ENCODE data around the gene FAM72D. TPM values are rescaled to one million over a fixed set of nuclear protein-coding genes. Genes with fewer than 3 reads are reported as not detected.
"Not testable (repeated sequence)": the region's sequence is repeated elsewhere in the genome, so short reads cannot be mapped to it uniquely, and the experiment has no call there.

The FAM72D gene
- under 1 TPM in 1 of 3 donors, not detected in 2; 0.39 TPM for total RNA-seq
- 0.18 TPM for total RNA-seq (2013)

DNA sequence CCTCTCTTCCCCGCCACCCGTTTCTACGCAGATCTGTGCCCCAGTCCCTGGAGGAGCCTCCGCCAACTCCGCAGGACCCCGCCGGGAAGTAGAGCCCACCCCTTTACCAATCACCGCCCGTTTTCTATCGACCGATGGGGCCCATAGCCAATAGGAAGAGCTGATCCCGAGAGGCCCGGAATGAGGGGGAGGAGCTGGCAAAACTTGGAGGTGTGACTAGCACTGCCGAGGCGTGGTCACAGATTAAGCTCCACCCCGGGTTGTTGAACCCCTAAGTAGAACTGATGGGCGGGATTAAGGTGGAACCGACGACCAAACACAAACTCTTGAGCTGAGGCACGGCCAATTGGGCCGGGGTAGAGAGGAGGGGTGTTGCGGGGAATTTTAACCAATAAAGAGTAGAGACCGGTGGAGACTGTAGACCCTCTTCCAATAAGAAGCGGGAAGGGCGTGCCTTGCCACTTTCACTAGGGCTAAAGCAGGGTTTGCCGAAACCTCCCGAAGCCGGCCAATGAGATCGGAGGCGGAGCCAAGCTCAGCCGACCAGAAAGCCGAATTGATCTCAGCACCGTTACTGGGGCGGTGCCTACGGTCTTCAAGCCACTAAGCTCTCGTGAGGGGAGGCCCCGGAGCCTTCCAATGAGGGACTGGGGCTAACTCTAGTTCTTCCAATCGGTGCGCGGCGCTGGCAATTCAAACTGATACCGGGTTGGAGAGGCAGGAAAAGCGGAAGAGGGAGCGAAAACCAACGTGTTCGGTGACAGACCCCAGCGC lies at the start of gene FAM72D, which contains the start of gene SRGAP2B:
TSS of gene FAM72D (plus strand) at position 691 of the 774 bp plus-strand sequence. CDS start 874 bp downstream, outside the sequence.
TSS of gene SRGAP2B (minus strand) at position 45 of the 774 bp plus-strand sequence. CDS start 2,427 bp downstream, outside the sequence.
- H3K27ac Mint-ChIP-seq; H3K4me1 ChIP-seq (ENCODE audit: control insufficient read depth, insufficient read depth, low read length); H3K4me1 Mint-ChIP-seq; H3K4me3 Mint-ChIP-seq; H3K27me3 ChIP-seq (ENCODE audit: control insufficient read depth, insufficient read depth, low read length); H3K36me3 Mint-ChIP-seq; H3K27me3 Mint-ChIP-seq (ENCODE audit: low read depth in 2 of 2); H3K36me3 ChIP-seq (ENCODE audit: control insufficient read depth, insufficient read depth, low read length); H3K27ac ChIP-seq (ENCODE audit: low read length); DNase-seq; intact Hi-C loops (cut with micrococcal nuclease); H3K9me3 Mint-ChIP-seq; H3K9me3 ChIP-seq (ENCODE audit: control insufficient read depth, insufficient read depth, low read length): not testable (repeated sequence)
- no CpG with 5 or more reads among the region's 47 CpGs for WGBS (ENCODE audit: insufficient coverage)
- peak; percentile 78 to 92 (median 81) for ATAC-seq
- peak within 1 kb of the TSS; percentile 42 for H3K4me3 ChIP-seq (ENCODE audit: low read length)

DNA sequence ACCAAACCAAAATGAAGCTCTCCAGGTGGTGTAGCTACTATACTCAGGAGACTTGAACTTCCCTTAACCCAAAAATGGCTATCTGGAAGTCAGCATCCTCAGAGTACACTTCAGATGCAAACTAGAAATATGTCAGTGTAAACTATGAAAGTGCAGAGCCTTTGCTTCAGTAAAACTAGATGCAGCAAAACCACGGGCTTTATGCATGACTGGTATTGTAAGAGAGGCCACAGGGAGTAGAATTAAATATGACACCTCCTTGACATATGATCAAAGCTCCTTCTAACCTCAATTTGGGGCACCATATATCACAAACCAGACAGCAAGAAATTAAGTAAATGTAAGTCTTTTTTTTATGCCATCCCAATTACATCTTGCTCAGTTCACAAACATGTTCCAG lies 48.2 kb upstream of the FAM72D start:
- H3K27ac ChIP-seq (ENCODE audit: low read length); H3K4me1 ChIP-seq (ENCODE audit: control insufficient read depth, insufficient read depth, low read length); intact Hi-C loops (cut with micrococcal nuclease); H3K9me3 ChIP-seq (ENCODE audit: control insufficient read depth, insufficient read depth, low read length); ATAC-seq; H3K36me3 ChIP-seq (ENCODE audit: control insufficient read depth, insufficient read depth, low read length); H3K36me3 Mint-ChIP-seq; H3K27ac Mint-ChIP-seq; H3K4me1 Mint-ChIP-seq; H3K27me3 Mint-ChIP-seq (ENCODE audit: low read depth in 2 of 2); DNase-seq; H3K4me3 ChIP-seq (ENCODE audit: low read length); H3K4me3 Mint-ChIP-seq; H3K9me3 Mint-ChIP-seq; H3K27me3 ChIP-seq (ENCODE audit: control insufficient read depth, insufficient read depth, low read length): not testable (repeated sequence)
- no CpG with 5 or more reads among the region's 1 CpG for WGBS (ENCODE audit: insufficient coverage)

DNA sequence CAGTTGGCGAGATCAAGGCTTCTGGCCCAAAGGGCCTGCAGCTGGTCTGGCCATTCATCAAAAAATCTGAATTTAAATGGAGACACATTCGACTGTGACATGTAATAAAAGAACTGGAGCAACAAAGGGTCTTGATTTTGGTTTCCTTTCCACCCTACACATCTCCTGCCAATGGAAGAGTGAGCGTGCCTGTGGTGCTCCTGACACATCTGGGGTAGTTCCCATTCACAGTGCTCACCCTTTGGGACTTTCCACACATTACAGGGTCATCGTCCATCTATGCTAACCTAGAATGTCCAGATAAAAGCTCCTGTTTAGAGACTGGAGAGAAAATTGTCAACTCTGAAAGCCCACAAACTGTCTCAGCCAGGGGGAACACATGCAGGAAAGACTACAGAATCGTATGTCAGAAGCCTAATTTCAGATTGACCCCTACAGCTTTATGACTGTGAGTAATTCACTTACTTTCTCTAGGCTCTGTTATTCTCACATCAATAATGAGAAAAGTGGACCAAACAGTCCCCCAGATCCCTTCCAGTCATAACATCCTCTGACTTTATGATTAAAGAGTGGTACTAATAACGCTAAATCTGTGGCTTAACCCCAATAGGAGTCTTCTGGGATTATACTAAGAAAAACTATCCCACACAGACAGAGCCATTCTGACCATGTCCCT lies 47.5 kb upstream of the FAM72D start:
- H3K27me3 ChIP-seq (ENCODE audit: control insufficient read depth, insufficient read depth, low read length); H3K4me3 ChIP-seq (ENCODE audit: low read length); H3K36me3 Mint-ChIP-seq; H3K4me1 Mint-ChIP-seq; H3K9me3 ChIP-seq (ENCODE audit: control insufficient read depth, insufficient read depth, low read length); intact Hi-C loops (cut with micrococcal nuclease); H3K9me3 Mint-ChIP-seq; H3K4me3 Mint-ChIP-seq; H3K27ac ChIP-seq (ENCODE audit: low read length); H3K4me1 ChIP-seq (ENCODE audit: control insufficient read depth, insufficient read depth, low read length); DNase-seq; ATAC-seq; H3K27ac Mint-ChIP-seq; H3K36me3 ChIP-seq (ENCODE audit: control insufficient read depth, insufficient read depth, low read length); H3K27me3 Mint-ChIP-seq (ENCODE audit: low read depth in 2 of 2): not testable (repeated sequence)
- WGBS (ENCODE audit: insufficient coverage) = no CpG with 5 or more reads among the region's 6 CpGs

DNA sequence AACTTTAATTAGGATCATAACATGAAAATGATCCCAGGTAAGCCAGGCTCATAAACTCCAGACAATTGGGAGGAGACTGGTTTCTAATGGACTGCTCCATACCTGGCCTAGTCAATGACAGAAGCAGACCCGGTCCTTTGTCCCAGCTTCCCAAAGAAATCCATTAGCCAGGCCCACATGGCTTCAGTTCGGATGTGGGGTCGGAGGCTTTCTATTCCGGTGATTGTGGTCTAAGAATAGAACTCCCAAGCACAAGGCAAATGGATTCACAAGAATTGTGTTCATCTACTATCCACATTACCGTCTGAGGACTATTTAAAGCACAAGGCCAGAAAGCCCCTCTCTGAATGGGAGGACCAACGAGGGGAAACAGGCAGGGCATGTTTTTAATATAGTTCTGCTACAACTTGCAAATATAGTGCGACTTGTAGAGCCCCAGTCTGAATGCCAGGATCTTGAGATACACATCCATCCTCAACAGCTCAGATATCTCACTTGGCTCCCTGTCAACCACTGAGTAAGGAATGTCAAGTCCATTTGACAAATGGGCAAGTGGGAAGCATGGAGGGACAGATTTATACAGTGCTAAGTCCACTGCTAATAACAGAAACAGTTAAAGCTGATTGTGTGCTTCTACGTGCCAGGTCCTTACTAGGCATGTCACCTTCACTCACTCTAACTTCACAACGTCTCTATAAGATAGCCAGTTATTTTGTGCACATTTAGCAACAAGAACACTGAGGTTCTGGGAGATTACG lies 43.6 kb upstream of the FAM72D start:
- H3K36me3 ChIP-seq (ENCODE audit: control insufficient read depth, insufficient read depth, low read length); H3K9me3 ChIP-seq (ENCODE audit: control insufficient read depth, insufficient read depth, low read length); ATAC-seq; H3K9me3 Mint-ChIP-seq; DNase-seq; H3K27ac Mint-ChIP-seq; H3K27me3 Mint-ChIP-seq (ENCODE audit: low read depth in 2 of 2); H3K27ac ChIP-seq (ENCODE audit: low read length); H3K36me3 Mint-ChIP-seq; H3K4me1 Mint-ChIP-seq; H3K4me1 ChIP-seq (ENCODE audit: control insufficient read depth, insufficient read depth, low read length); H3K27me3 ChIP-seq (ENCODE audit: control insufficient read depth, insufficient read depth, low read length); H3K4me3 ChIP-seq (ENCODE audit: low read length); H3K4me3 Mint-ChIP-seq; intact Hi-C loops (cut with micrococcal nuclease): not testable (repeated sequence)
- no CpG with 5 or more reads among the region's 10 CpGs for WGBS (ENCODE audit: insufficient coverage)

DNA sequence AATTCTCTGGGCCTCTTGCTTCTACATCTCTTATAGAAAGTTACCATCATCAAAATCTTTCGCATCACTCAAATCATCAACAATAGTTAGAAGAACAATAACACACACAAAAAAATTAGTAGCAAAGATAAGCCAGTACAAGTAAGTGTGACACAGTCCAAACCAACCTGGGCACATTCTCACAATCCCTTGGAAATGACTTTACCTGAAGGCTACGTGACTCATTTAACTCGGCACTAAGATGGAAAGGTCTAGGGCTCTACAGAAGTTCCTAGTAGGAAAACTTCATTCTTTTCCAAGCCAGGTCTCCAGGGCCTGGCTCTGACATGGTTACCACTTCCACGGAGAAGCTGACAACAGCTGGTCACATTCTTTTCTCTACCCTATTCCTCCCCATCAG lies 42.3 kb upstream of the FAM72D start:
- H3K4me1 Mint-ChIP-seq; H3K27ac ChIP-seq (ENCODE audit: low read length); intact Hi-C loops (cut with micrococcal nuclease); H3K27ac Mint-ChIP-seq; H3K36me3 Mint-ChIP-seq; ATAC-seq; H3K4me3 Mint-ChIP-seq; H3K9me3 Mint-ChIP-seq; H3K27me3 Mint-ChIP-seq (ENCODE audit: low read depth in 2 of 2); H3K27me3 ChIP-seq (ENCODE audit: control insufficient read depth, insufficient read depth, low read length); H3K4me3 ChIP-seq (ENCODE audit: low read length); H3K4me1 ChIP-seq (ENCODE audit: control insufficient read depth, insufficient read depth, low read length); H3K9me3 ChIP-seq (ENCODE audit: control insufficient read depth, insufficient read depth, low read length); DNase-seq; H3K36me3 ChIP-seq (ENCODE audit: control insufficient read depth, insufficient read depth, low read length): not testable (repeated sequence)
- WGBS (ENCODE audit: insufficient coverage) = no CpG with 5 or more reads among the region's 4 CpGs

DNA sequence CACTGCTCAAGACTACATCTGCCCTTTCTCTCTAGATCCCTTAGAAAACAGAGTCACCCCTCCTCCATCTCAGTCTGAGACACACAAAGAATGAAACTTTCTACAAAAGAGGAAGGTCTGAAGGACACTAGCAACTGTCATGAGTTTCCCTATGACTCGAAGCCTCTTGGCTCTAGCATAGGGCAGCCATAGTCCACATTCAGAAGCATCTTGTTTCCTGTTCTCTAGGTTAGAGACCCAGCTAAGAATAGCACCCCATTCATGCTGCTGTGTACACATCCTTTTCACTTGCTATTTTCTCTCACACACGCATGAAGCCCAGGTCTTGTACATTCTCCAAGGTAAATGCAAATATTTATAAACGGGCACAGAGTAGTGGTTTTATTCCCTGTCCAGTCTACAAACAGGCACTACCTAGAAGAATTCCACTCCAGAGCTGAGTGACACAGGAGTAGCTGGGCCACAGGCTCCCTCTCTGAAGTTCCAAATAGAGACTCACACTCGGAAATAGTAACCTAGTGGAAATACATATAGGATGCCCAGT lies 40.5 kb upstream of the FAM72D start:
- H3K27ac Mint-ChIP-seq; H3K27ac ChIP-seq (ENCODE audit: low read length); H3K27me3 ChIP-seq (ENCODE audit: control insufficient read depth, insufficient read depth, low read length); DNase-seq; H3K4me1 ChIP-seq (ENCODE audit: control insufficient read depth, insufficient read depth, low read length); H3K9me3 Mint-ChIP-seq; H3K36me3 ChIP-seq (ENCODE audit: control insufficient read depth, insufficient read depth, low read length); intact Hi-C loops (cut with micrococcal nuclease); H3K4me3 Mint-ChIP-seq; H3K4me3 ChIP-seq (ENCODE audit: low read length); H3K4me1 Mint-ChIP-seq; H3K27me3 Mint-ChIP-seq (ENCODE audit: low read depth in 2 of 2); H3K36me3 Mint-ChIP-seq; H3K9me3 ChIP-seq (ENCODE audit: control insufficient read depth, insufficient read depth, low read length): not testable (repeated sequence)
- ATAC-seq = peak in 2 of 3 donors; percentile 59 to 64
- WGBS (ENCODE audit: insufficient coverage) = no CpG with 5 or more reads among the region's 4 CpGs

DNA sequence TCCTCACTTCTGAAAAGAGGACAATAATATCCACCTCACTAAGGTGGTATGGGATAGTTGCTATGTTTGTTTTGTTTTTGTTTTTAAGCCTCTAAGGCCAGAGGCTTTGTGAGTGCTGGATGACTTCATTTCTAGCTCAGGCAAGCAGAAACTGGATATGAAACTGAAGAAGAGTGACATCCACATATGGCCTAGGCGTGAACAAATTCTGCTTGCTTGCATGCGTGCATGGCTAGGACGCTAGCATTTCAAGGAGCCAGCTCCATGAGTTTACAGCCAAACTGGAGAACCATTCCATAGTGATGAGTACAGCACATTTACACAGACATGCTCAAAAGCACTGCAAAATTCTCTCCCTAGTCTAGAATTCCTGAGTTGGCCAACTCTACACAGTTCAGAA lies 37.6 kb upstream of the FAM72D start:
- H3K9me3 ChIP-seq (ENCODE audit: control insufficient read depth, insufficient read depth, low read length); H3K4me3 ChIP-seq (ENCODE audit: low read length); H3K36me3 Mint-ChIP-seq; H3K27me3 ChIP-seq (ENCODE audit: control insufficient read depth, insufficient read depth, low read length); H3K4me1 Mint-ChIP-seq; ATAC-seq; H3K27me3 Mint-ChIP-seq (ENCODE audit: low read depth in 2 of 2); H3K4me1 ChIP-seq (ENCODE audit: control insufficient read depth, insufficient read depth, low read length); DNase-seq; H3K27ac Mint-ChIP-seq; H3K9me3 Mint-ChIP-seq; H3K27ac ChIP-seq (ENCODE audit: low read length); intact Hi-C loops (cut with micrococcal nuclease); H3K4me3 Mint-ChIP-seq; H3K36me3 ChIP-seq (ENCODE audit: control insufficient read depth, insufficient read depth, low read length): not testable (repeated sequence)
- no CpG with 5 or more reads among the region's 3 CpGs for WGBS (ENCODE audit: insufficient coverage)

Data from natural killer cell (primary cell).